Regular cardiac myocyte (primary cell): ENCODE data around the gene ZNF316. TPM values are rescaled to one million over a fixed set of nuclear protein-coding genes. Genes with fewer than 3 reads are reported as not detected.

ENCODE experiments used
- total RNA-seq: library from RNA; depleted of rRNA; stranded (reverse); fragments of >200 nt; gene quantifications from 2 replicates; pipeline ENCODE4 v1.2.3, GENCODE V29; 2014

ZNF316 gene
- 15.5 and 15.7 TPM in 2 replicates for total RNA-seq

DNA sequence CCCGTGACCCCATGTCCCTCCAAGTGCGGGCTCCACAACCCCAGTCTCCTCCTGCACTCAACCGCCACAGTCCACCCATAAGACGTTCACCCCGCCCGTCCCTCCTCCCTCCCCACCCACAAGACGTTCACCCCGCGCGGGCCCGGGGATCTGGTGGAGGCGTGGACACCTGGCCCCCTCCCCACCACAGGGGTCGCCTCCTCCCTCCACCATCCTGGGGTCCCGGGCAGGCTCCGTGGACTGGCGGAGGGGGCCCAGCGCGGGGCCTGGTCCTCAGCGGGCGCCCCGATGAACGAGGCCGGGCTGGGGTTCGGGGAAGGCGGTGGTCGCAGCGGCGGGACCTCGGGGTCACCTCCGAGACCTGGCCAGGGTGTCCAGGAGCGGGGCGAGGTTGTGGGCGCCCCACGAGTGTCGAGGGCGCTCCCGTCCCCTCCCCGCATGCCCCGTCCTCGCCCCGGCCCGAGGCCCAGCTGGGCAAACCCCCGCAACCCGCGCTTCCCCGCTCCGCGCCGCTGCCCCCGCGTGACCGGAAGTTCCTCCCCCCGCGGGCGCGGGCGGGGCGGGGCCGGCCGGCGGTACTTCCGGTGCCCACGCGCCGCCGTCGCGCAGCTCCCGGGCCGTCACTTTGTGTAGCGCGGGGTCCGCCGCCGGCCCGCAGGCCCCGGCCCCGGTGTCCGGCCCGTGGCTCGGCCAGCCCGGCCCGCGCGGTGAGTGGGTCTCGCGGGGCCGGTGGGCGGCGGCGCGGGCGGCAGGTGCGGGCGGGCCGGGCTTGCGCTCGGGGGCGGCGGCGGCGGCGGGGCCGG is at the start of gene ZNF316:
Gene ZNF316, plus strand, starts transcription at position 578 of the 803 bp plus-strand sequence. CDS start 5,092 bp downstream, outside the sequence.

DNA sequence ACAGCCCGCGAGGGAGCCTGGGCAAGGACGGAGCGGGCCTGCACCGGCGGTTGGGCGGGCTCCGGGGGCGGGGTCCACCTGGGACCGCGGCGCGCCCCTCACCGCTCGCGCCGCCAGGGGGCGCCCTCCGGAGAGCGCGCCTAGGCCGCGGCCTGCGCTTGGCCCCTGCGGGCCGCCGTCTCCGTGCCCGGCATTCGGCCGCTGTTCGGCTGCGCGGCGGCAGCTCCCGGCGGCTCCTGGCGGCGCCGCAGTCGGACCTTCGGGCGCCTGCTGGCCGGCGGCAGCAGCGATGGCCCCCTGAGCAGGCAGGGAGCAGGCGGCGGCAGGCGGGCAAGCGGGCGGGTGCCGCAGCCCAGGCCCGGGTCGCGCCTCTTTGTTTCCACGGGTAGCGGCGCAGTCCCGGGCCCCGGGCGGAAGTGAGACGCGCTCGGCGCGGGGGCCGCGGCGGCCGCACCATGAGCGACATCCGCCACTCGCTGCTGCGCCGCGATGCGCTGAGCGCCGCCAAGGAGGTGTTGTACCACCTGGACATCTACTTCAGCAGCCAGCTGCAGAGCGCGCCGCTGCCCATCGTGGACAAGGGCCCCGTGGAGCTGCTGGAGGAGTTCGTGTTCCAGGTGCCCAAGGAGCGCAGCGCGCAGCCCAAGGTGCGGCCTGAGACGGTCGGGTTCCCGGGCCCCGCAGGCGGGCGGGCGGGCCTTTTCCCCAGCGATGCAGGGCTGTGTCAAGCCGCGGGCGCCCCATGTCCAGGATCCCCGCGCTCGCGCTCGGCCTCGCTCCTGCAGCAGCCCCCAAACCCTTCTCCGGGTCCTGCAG is 47.1 kb upstream of the ZNF316 start, which contains the start of gene INTS15:
Gene INTS15, plus strand, starts transcription at position 193 of the 816 bp plus-strand sequence. Its CDS starts 263 bp downstream, at position 456.

DNA sequence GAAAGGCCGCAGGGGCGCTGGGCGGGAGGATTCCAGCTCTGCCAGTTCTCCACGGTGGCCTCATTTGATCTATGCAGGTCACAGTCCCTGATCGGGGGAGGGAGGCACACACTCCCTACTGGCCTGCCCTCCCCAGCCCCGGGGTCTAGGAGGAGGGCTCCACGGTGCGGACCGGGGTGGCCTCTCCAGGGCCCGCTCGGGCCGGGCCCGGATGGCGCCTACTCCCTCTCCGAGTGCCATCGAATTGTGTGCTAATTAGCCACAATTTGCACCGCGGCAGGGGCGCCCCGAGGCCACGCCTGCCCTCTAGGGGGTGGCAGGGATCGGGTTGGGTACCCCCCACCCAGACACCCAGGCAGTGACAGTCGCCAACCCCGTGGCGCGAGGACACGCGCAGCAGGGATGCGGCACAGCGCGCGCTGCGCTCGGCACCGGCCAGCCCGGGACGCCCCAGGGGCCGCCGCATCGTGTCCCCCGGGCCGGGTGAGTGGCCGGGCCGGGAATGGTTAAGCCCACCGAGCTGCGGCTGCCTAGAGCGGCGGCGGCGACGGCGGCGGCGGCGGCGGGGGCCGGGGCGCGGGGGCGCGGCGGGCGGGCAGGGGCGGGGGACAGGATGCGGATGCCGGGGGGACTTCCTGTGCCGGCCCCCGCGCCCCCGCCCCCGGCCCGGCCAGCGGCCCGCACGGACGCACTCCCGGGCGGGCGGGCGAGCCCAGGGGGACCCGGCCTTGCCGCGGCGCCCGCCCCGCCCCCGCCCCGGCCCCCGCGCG is 22.0 kb upstream of the ZNF316 start, which contains the start of gene ZNF853:
Gene ZNF853, plus strand, starts transcription at position 658 of the 770 bp plus-strand sequence. CDS start 565 bp downstream, outside the sequence.

Other genes starting within 250 kb of the ZNF316 start
- 23.0 and 30.4 TPM in 2 replicates for gene DAGLB, start 189.4 kb upstream of the ZNF316 start, total RNA-seq
- gene KDELR2, start 153.2 kb upstream of the ZNF316 start, total RNA-seq: 247 and 307 TPM in 2 replicates
- gene GRID2IP, start 85.9 kb upstream of the ZNF316 start, total RNA-seq: under 0.01 TPM in 1 of 2 replicates, not detected in the other
- 39.9 and 58.6 TPM in 2 replicates for gene ZDHHC4, start 59.9 kb upstream of the ZNF316 start, total RNA-seq
- gene INTS15, start 47.3 kb upstream of the ZNF316 start, total RNA-seq: 6.7 and 9.0 TPM in 2 replicates
- 0.19 and 0.28 TPM in 2 replicates for gene ZNF853, start 21.7 kb upstream of the ZNF316 start, total RNA-seq
- gene ZNF12, start 69.6 kb downstream of the ZNF316 start, total RNA-seq: 14.6 and 26.8 TPM in 2 replicates
- gene RSPH10B2, start 116.8 kb downstream of the ZNF316 start, total RNA-seq: 0.85 TPM in 1 of 2 replicates, not detected in the other
- 27.0 and 30.7 TPM in 2 replicates for gene CCZ1B, start 189.0 kb downstream of the ZNF316 start, total RNA-seq